HUES6 (cell line): ENCODE measurements around the gene SEMA4D.

Experiments used
- H3K27ac ChIP-seq: 2 replicates; pipeline ENCODE4 v1.7.0; 2013; ENCODE audit warnings: low read depth, mild to moderate bottlenecking, low read length, inconsistent platforms
- H3K27me3 ChIP-seq: 2 replicates; pipeline ENCODE4 v1.6.1; 2013; ENCODE audit warnings: low read length; ENCODE audit not compliant: control insufficient read depth, insufficient read depth
- H3K36me3 ChIP-seq: 2 replicates; pipeline ENCODE4 v1.6.1; 2013; ENCODE audit warnings: low read length; ENCODE audit not compliant: control insufficient read depth, insufficient read depth
- H3K4me1 ChIP-seq: 2 replicates; pipeline ENCODE4 v1.6.1; 2013; ENCODE audit warnings: low read length; ENCODE audit not compliant: control insufficient read depth, insufficient read depth
- H3K4me3 ChIP-seq: 2 replicates; pipeline ENCODE4 v1.5.1; 2013; ENCODE audit warnings: low read depth, low read length
- H3K9ac ChIP-seq: one replicate; pipeline ENCODE4 v1.6.1; 2013; ENCODE audit warnings: mild to moderate bottlenecking, low read length
- H3K9me3 ChIP-seq: 2 replicates; pipeline ENCODE4 v1.6.1; 2013; ENCODE audit warnings: low read depth, low read length; ENCODE audit not compliant: control insufficient read depth, insufficient read depth

Gene SEMA4D

GRCh38 chr9:89362647-89363310, 135.1 kb downstream of the SEMA4D start:
- peaks cover 61% of the 10 kb centered on the region for H3K36me3 ChIP-seq

GRCh38 chr9:89361816-89362646, 135.9 kb downstream of the SEMA4D start:
- Histone ChIP-seq H3K4me1 (no peaks in the 10 kb centered on the region), H3K4me3 (no peak overlapping the region), H3K9me3 (no peaks in the 10 kb centered on the region), H3K27me3 (no peaks in the 10 kb centered on the region), H3K27ac (no peak overlapping the region), H3K9ac (no peak overlapping the region), H3K36me3 (peaks cover 69% of the 10 kb centered on the region)

More at GRCh38 chr9:89362647-89363310, 135.1 kb downstream of the SEMA4D start:
- Histone ChIP-seq H3K9ac (no peak overlapping the region), H3K4me3 (no peak overlapping the region), H3K27ac (no peak overlapping the region), H3K4me1 (no peaks in the 10 kb centered on the region), H3K27me3 (no peaks in the 10 kb centered on the region), H3K9me3 (no peaks in the 10 kb centered on the region)

DNA sequence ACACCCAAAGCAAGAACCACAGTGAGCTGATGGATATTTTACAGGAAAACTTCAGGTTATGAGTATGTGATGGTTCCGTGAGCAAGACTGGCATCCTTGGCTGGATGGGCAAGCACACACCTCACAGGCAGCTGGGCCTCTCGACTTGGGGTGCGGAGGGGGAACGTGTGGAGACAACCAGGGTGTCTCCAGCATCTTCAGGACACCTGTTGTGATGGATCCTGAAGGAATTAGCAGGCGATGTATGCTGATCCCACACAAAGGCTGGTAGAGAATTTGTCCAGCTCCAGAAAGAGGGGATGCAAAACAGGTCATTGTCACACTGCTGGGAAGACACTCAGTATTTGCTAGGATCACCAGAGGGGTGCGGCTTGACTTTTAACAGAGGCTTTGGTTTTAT, 136.9 kb downstream of the SEMA4D start:
- no peaks in the 10 kb centered on the region for H3K4me1 ChIP-seq
- no peak overlapping the region for H3K4me3 ChIP-seq
- peaks cover 79% of the 10 kb centered on the region for H3K36me3 ChIP-seq
- no peaks in the 10 kb centered on the region for H3K27me3 ChIP-seq
- H3K9me3 ChIP-seq: no peaks in the 10 kb centered on the region
- no peak overlapping the region for H3K27ac ChIP-seq
- no peak overlapping the region for H3K9ac ChIP-seq

GRCh38 chr9:89360465-89360864, 137.4 kb downstream of the SEMA4D start:
- H3K27ac ChIP-seq: no peak overlapping the region
- H3K27me3 ChIP-seq: no peaks in the 10 kb centered on the region
- no peaks in the 10 kb centered on the region for H3K9me3 ChIP-seq
- H3K9ac ChIP-seq: no peak overlapping the region
- H3K4me3 ChIP-seq: no peak overlapping the region
- no peaks in the 10 kb centered on the region for H3K4me1 ChIP-seq
- peaks cover 84% of the 10 kb centered on the region for H3K36me3 ChIP-seq

- Histone ChIP-seq H3K4me1 (no peaks in the 10 kb centered on the region), H3K27me3 (no peaks in the 10 kb centered on the region), H3K9ac (no peak overlapping the region), H3K36me3 (peaks cover 91% of the 10 kb centered on the region), H3K27ac (no peak overlapping the region), H3K9me3 (no peaks in the 10 kb centered on the region), H3K4me3 (no peak overlapping the region)
Measured at GRCh38 chr9:89359751-89360261, 138.1 kb downstream of the SEMA4D start.

DNA sequence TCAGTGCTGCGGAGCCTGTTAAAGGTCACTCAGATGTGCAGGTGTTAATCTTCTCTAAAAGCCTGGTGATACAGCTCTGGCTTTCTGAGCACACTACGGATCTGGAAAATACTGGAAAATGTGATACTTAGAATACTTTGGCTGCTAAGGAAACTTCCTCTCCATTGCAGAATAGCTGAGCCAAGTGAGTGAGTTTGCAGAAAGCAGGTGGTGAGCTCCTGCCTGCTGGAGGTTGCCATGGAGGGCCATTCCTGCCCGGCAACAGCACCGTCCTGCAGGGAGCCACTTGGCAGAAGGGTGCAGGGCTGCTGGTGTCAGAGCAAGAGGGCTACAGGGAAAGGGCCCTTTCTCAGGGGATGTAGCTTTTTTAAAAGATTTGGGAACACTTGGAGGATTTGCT, 138.9 kb downstream of the SEMA4D start:
- Histone ChIP-seq H3K4me3 (no peak overlapping the region), H3K4me1 (no peaks in the 10 kb centered on the region), H3K9ac (no peak overlapping the region), H3K27ac (no peak overlapping the region), H3K36me3 (peaks cover 97% of the 10 kb centered on the region), H3K27me3 (no peaks in the 10 kb centered on the region), H3K9me3 (no peaks in the 10 kb centered on the region)

GRCh38 chr9:89358376-89358916, 139.5 kb downstream of the SEMA4D start:
- no peak overlapping the region for H3K4me3 ChIP-seq
- no peaks in the 10 kb centered on the region for H3K9me3 ChIP-seq
- no peaks in the 10 kb centered on the region for H3K4me1 ChIP-seq
- no peaks in the 10 kb centered on the region for H3K27me3 ChIP-seq
- no peak overlapping the region for H3K9ac ChIP-seq
- peaks cover 98% of the 10 kb centered on the region for H3K36me3 ChIP-seq
- no peak overlapping the region for H3K27ac ChIP-seq

- Histone ChIP-seq H3K27ac (no peak overlapping the region), H3K27me3 (no peaks in the 10 kb centered on the region), H3K4me3 (no peak overlapping the region), H3K36me3 (peaks cover 98% of the 10 kb centered on the region), H3K9me3 (no peaks in the 10 kb centered on the region), H3K9ac (no peak overlapping the region), H3K4me1 (no peaks in the 10 kb centered on the region)
Measured at GRCh38 chr9:89357331-89358197, 140.3 kb downstream of the SEMA4D start.

- peaks cover 98% of the 10 kb centered on the region for H3K36me3 ChIP-seq
Measured at GRCh38 chr9:89356782-89357181, 141.1 kb downstream of the SEMA4D start.

DNA sequence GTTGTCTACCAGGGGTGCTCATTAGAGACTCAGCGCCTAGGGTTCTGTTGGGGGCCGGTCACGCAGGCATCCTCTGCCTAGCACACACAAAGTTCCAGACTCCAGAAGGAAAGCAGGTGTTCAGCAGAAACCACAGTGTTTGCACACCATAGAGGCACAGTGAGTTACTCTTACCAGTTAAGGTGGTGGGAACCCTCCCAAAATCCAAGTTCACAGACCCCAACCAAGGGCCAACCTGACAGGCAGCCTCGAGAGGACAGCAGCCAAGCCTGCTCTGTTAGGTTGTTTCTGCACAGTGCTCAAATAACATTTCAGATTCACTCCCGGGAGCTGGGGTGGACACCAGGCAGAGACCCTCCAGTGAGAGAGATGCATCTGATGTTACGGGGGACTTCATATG, 143.4 kb downstream of the SEMA4D start:
- H3K9ac ChIP-seq: no peak overlapping the region
- no peaks in the 10 kb centered on the region for H3K27me3 ChIP-seq
- H3K27ac ChIP-seq: no peak overlapping the region
- no peaks in the 10 kb centered on the region for H3K9me3 ChIP-seq
- H3K4me3 ChIP-seq: no peak overlapping the region
- peaks cover 98% of the 10 kb centered on the region for H3K36me3 ChIP-seq
- H3K4me1 ChIP-seq: no peaks in the 10 kb centered on the region

More at GRCh38 chr9:89356782-89357181, 141.1 kb downstream of the SEMA4D start:
- Histone ChIP-seq H3K9me3 (no peaks in the 10 kb centered on the region), H3K4me1 (no peaks in the 10 kb centered on the region), H3K27me3 (no peaks in the 10 kb centered on the region), H3K27ac (no peak overlapping the region), H3K4me3 (no peak overlapping the region), H3K9ac (no peak overlapping the region)
